Measurements from ENCODE around the gene SUOX.

The SUOX gene

GRCh38 chr12:56010111-56010570, 13.1 kb downstream of the SUOX start:
- no peak for TF ChIP-seq CTCF (IDR thresholded peaks at IDR 0.05; ENCODE audit: low read length, missing control alignments)
- no peak overlapping the region for H3K4me3 ChIP-seq (replicated peaks; ENCODE audit: low read depth, low read length)
- DNase-seq (ENCODE audit: low read depth): no peak

- no peak overlapping the region for H3K4me3 ChIP-seq (replicated peaks; ENCODE audit: low read depth, low read length)
- no peak for TF ChIP-seq CTCF (IDR thresholded peaks at IDR 0.05; ENCODE audit: low read length, missing control alignments)
- no peak for DNase-seq (ENCODE audit: low read depth)
Measured at GRCh38 chr12:56011509-56012090, 14.5 kb downstream of the SUOX start.

- H3K4me3 ChIP-seq (replicated peaks; ENCODE audit: low read depth, low read length): no peak overlapping the region
- DNase-seq (ENCODE audit: low read depth): no peak
- TF ChIP-seq CTCF (IDR thresholded peaks at IDR 0.05; ENCODE audit: low read length, missing control alignments): no peak
Measured at GRCh38 chr12:56013482-56013881, 16.4 kb downstream of the SUOX start.

GRCh38 chr12:56014205-56014604, 17.1 kb downstream of the SUOX start:
- no peak for DNase-seq (ENCODE audit: low read depth)
- H3K4me3 ChIP-seq (replicated peaks; ENCODE audit: low read depth, low read length): no peak overlapping the region
- TF ChIP-seq CTCF (IDR thresholded peaks at IDR 0.05; ENCODE audit: low read length, missing control alignments): no peak

- no peak overlapping the region for H3K4me3 ChIP-seq (replicated peaks; ENCODE audit: low read depth, low read length)
- DNase-seq (ENCODE audit: low read depth): no peak
- no peak for TF ChIP-seq CTCF (IDR thresholded peaks at IDR 0.05; ENCODE audit: low read length, missing control alignments)
Measured at GRCh38 chr12:56017181-56017580, 20.1 kb downstream of the SUOX start.

- no peak for DNase-seq (ENCODE audit: low read depth)
- no peak for TF ChIP-seq CTCF (IDR thresholded peaks at IDR 0.05; ENCODE audit: low read length, missing control alignments)
- H3K4me3 ChIP-seq (replicated peaks; ENCODE audit: low read depth, low read length): no peak overlapping the region
Measured at GRCh38 chr12:56018356-56018755, 21.3 kb downstream of the SUOX start.

All from fibroblast of pulmonary artery (primary cell).